IPS DF 6.9 (cell line): ENCODE data around the gene OR13J1.

Source experiments
- DNase-seq: peaks from one replicate; pipeline ENCODE4 v3.0.0-alpha.2; 2013; ENCODE audit warnings: low read depth, low spot score
- H3K27ac ChIP-seq: one replicate; pipeline ENCODE4 v1.5.1; 2013; ENCODE audit warnings: low read length, control low read depth
- H3K27me3 ChIP-seq: 2 replicates; pipeline ENCODE4 v1.6.1; 2013; ENCODE audit warnings: mild to moderate bottlenecking, low read length; ENCODE audit not compliant: control insufficient read depth, insufficient read depth
- H3K36me3 ChIP-seq: 2 replicates; pipeline ENCODE4 v1.6.1; 2013; ENCODE audit warnings: low read length; ENCODE audit not compliant: control insufficient read depth, insufficient read depth
- H3K4me1 ChIP-seq: 2 replicates; pipeline ENCODE4 v1.6.1; 2013; ENCODE audit warnings: low read length; ENCODE audit not compliant: control insufficient read depth, insufficient read depth
- H3K4me3 ChIP-seq: 2 replicates; pipeline ENCODE4 v1.5.1; 2013; ENCODE audit warnings: mild to moderate bottlenecking, low read length
- H3K9me3 ChIP-seq: 2 replicates; pipeline ENCODE4 v1.6.1; 2013; ENCODE audit warnings: low read length, inconsistent platforms; ENCODE audit not compliant: control insufficient read depth, insufficient read depth
- WGBS: extraction: QIAGEN DNeasy Blood & Tissue Kit; methylation state at CpG from one replicate; pipeline ENCODE4 v1.1.7; 2013; ENCODE audit warnings: mixed read lengths, missing lambda C conversion rate; ENCODE audit not compliant: insufficient read length, insufficient coverage; 5-methylcytosine and 5-hydroxymethylcytosine counted together

Gene OR13J1

GRCh38 chr9:35909687-35910612, 39.7 kb upstream of the OR13J1 start:
- WGBS = no CpG with 5 or more reads among the region's 34 CpGs
- Histone ChIP-seq H3K36me3 (no peaks in the 10 kb centered on the region), H3K27me3 (no peaks in the 10 kb centered on the region), H3K4me1 (peaks cover 11% of the 10 kb centered on the region), H3K9me3 (no peaks in the 10 kb centered on the region), H3K27ac (no peak overlapping the region), H3K4me3 (no peak overlapping the region)
- no peak for DNase-seq

- no CpG with 5 or more reads among the region's 11 CpGs for WGBS
- H3K9me3 ChIP-seq = no peaks in the 10 kb centered on the region
- H3K4me3 ChIP-seq = no peak within 1 kb of the TSS
- peaks cover 11% of the 10 kb centered on the region for H3K4me1 ChIP-seq
- no peaks in the 10 kb centered on the region for H3K36me3 ChIP-seq
- no peaks in the 10 kb centered on the region for H3K27me3 ChIP-seq
- DNase-seq = no peak
- no peak within 1 kb of the TSS for H3K27ac ChIP-seq
These were observed 39.1 kb upstream of the OR13J1 start, which contains the start of gene SPAAR for GRCh38 chr9:35909274-35909673. TSS of gene SPAAR (plus strand) at chr9:35909490. CDS start at chr9:35910464, 974 bp downstream.

GRCh38 chr9:35908504-35909125, 38.4 kb upstream of the OR13J1 start:
- H3K36me3 ChIP-seq = no peaks in the 10 kb centered on the region
- H3K4me3 ChIP-seq = no peak overlapping the region
- no CpG with 5 or more reads among the region's 9 CpGs for WGBS
- DNase-seq = no peak
- peaks cover 11% of the 10 kb centered on the region for H3K4me1 ChIP-seq
- no peaks in the 10 kb centered on the region for H3K27me3 ChIP-seq
- no peaks in the 10 kb centered on the region for H3K9me3 ChIP-seq
- H3K27ac ChIP-seq = no peak overlapping the region

GRCh38 chr9:35907711-35908503, 37.7 kb upstream of the OR13J1 start:
- H3K4me3 ChIP-seq = no peak overlapping the region
- H3K9me3 ChIP-seq = no peaks in the 10 kb centered on the region
- DNase-seq = peak; percentile 61
- no peak overlapping the region for H3K27ac ChIP-seq
- H3K4me1 ChIP-seq = peaks cover 11% of the 10 kb centered on the region
- H3K27me3 ChIP-seq = no peaks in the 10 kb centered on the region
- no CpG with 5 or more reads among the region's 13 CpGs for WGBS
- no peaks in the 10 kb centered on the region for H3K36me3 ChIP-seq

- Histone ChIP-seq H3K4me3 (no peak overlapping the region), H3K36me3 (no peaks in the 10 kb centered on the region), H3K4me1 (peaks cover 11% of the 10 kb centered on the region), H3K9me3 (no peaks in the 10 kb centered on the region), H3K27me3 (no peaks in the 10 kb centered on the region), H3K27ac (no peak overlapping the region)
- DNase-seq = no peak
- no CpG with 5 or more reads among the region's 14 CpGs for WGBS
These were observed 36.9 kb upstream of the OR13J1 start for GRCh38 chr9:35906923-35907699.

GRCh38 chr9:35905912-35906679, 35.9 kb upstream of the OR13J1 start, which contains the start of gene HRCT1:
TSS of gene HRCT1 (plus strand) at chr9:35906202. CDS start at chr9:35906288, 86 bp downstream.
- Histone ChIP-seq H3K9me3 (no peaks in the 10 kb centered on the region), H3K36me3 (no peaks in the 10 kb centered on the region), H3K4me1 (peaks cover 11% of the 10 kb centered on the region), H3K27ac (no peak within 1 kb of the TSS), H3K4me3 (no peak within 1 kb of the TSS), H3K27me3 (no peaks in the 10 kb centered on the region)
- WGBS = no CpG with 5 or more reads among the region's 30 CpGs
- no peak for DNase-seq

GRCh38 chr9:35905051-35905781, 35.0 kb upstream of the OR13J1 start:
- no peaks in the 10 kb centered on the region for H3K36me3 ChIP-seq
- peaks cover 8% of the 10 kb centered on the region for H3K4me1 ChIP-seq
- no peak for DNase-seq
- no peaks in the 10 kb centered on the region for H3K27me3 ChIP-seq
- no peak overlapping the region for H3K4me3 ChIP-seq
- WGBS = no CpG with 5 or more reads among the region's 8 CpGs
- H3K9me3 ChIP-seq = no peaks in the 10 kb centered on the region
- no peak overlapping the region for H3K27ac ChIP-seq

- H3K27ac ChIP-seq = no peak overlapping the region
- H3K36me3 ChIP-seq = no peaks in the 10 kb centered on the region
- no peak for DNase-seq
- no CpG with 5 or more reads among the region's 8 CpGs for WGBS
- H3K4me1 ChIP-seq = peaks cover 8% of the 10 kb centered on the region
- no peaks in the 10 kb centered on the region for H3K9me3 ChIP-seq
- H3K4me3 ChIP-seq = no peak overlapping the region
- no peaks in the 10 kb centered on the region for H3K27me3 ChIP-seq
These were observed 34.1 kb upstream of the OR13J1 start for GRCh38 chr9:35904338-35904737.

- DNase-seq = no peak
- H3K4me1 ChIP-seq = peaks cover 5% of the 10 kb centered on the region
- H3K9me3 ChIP-seq = no peaks in the 10 kb centered on the region
- WGBS = no CpG with 5 or more reads among the region's 3 CpGs
- no peak overlapping the region for H3K27ac ChIP-seq
- no peaks in the 10 kb centered on the region for H3K36me3 ChIP-seq
- no peaks in the 10 kb centered on the region for H3K27me3 ChIP-seq
- H3K4me3 ChIP-seq = no peak overlapping the region
These were observed 32.8 kb upstream of the OR13J1 start for GRCh38 chr9:35903049-35903448.
